GM18517 (cell line): ENCODE data around the gene WWC2.

Experiments used
- ATAC-seq: cut with Tn5 transposase; IDR thresholded peaks from one replicate; pipeline ENCODE4 v1.9.1; 2021; ENCODE audit warnings: mild to moderate bottlenecking, moderate library complexity; ENCODE audit not compliant: unreplicated experiment

The WWC2 gene

GRCh38 chr4:183348706-183349659, 249.9 kb downstream of the WWC2 start:
- peak; percentile 64 for ATAC-seq

GRCh38 chr4:183349673-183350072, 250.6 kb downstream of the WWC2 start:
- ATAC-seq: no peak

GRCh38 chr4:183350317-183351071, 251.4 kb downstream of the WWC2 start:
- no peak for ATAC-seq

- ATAC-seq: no peak
These were observed 253.5 kb downstream of the WWC2 start for GRCh38 chr4:183352546-183352945.

GRCh38 chr4:183353557-183353956, 254.5 kb downstream of the WWC2 start:
- ATAC-seq: no peak

- ATAC-seq: no peak
These were observed 255.2 kb downstream of the WWC2 start for GRCh38 chr4:183354219-183354618.

- no peak for ATAC-seq
These were observed 256.3 kb downstream of the WWC2 start for GRCh38 chr4:183355405-183355804.

GRCh38 chr4:183356173-183356830, 257.2 kb downstream of the WWC2 start:
- no peak for ATAC-seq

GRCh38 chr4:183356931-183357675, 258.0 kb downstream of the WWC2 start:
- no peak for ATAC-seq

- ATAC-seq: no peak
These were observed 259.2 kb downstream of the WWC2 start for GRCh38 chr4:183358215-183358755.

- no peak for ATAC-seq
These were observed 261.3 kb downstream of the WWC2 start for GRCh38 chr4:183360161-183360919.

GRCh38 chr4:183362036-183362435, 263.0 kb downstream of the WWC2 start:
- ATAC-seq: no peak

GRCh38 chr4:183362916-183363542, 264.0 kb downstream of the WWC2 start:
- ATAC-seq: no peak

GRCh38 chr4:183364025-183364424, 265.0 kb downstream of the WWC2 start:
- ATAC-seq: no peak

GRCh38 chr4:183366206-183366835, 267.3 kb downstream of the WWC2 start:
- no peak for ATAC-seq

GRCh38 chr4:183369073-183369472, 270.0 kb downstream of the WWC2 start:
- no peak for ATAC-seq
